ENCODE results near the gene PA2G4. TPM values are rescaled to one million over a fixed set of nuclear protein-coding genes. Genes with fewer than 3 reads are reported as not detected.

Gene PA2G4
- total and polyA plus RNA-seq, 2 of the 4 experiments (the other 2 are of a cell fraction) = 158 to 198 TPM

GRCh38 chr12:56154818-56155217 lies 50.5 kb downstream of the PA2G4 start:
- Histone ChIP-seq H3K56ac (ENCODE audit: extremely low read depth, insufficient read depth, low read length) (no peak overlapping the region), H2BK20ac (ENCODE audit: low read depth, low read length) (no peak overlapping the region), H3K4me2 (ENCODE audit: low read depth, low read length) (no peak overlapping the region), H3K9me3 (ENCODE audit: control insufficient read depth, insufficient read depth, low read length) (no peaks in the 10 kb centered on the region), H4K91ac (ENCODE audit: insufficient read depth, low read depth, low read length) (no peak overlapping the region), H3K27me3 (ENCODE audit: control insufficient read depth, insufficient read depth, low read length) (no peaks in the 10 kb centered on the region), H3K27ac (ENCODE audit: insufficient read depth, low read length) (no peak overlapping the region), H3K4me1 (ENCODE audit: control insufficient read depth, insufficient read depth, low read length) (peaks cover 14% of the 10 kb centered on the region), H3K4ac (ENCODE audit: low read depth, low read length) (no peak overlapping the region), H3K23ac (ENCODE audit: low read depth, low read length) (no peak overlapping the region), H3K14ac (replicated peaks; ENCODE audit: low read depth, low read length) (no peak overlapping the region), H2BK15ac (ENCODE audit: low read depth, low read length) (no peak overlapping the region), H3K9me1 (ENCODE audit: insufficient read depth, low read length) (peaks cover 14% of the 10 kb centered on the region), H3K79me1 (ENCODE audit: low read depth in 1 of 2, low read length in 2 of 2) (peaks cover 22 to 56% of the 10 kb centered on the region in 2 experiments), H3K18ac (ENCODE audit: low read depth, low read length) (no peak overlapping the region), H2AK5ac (ENCODE audit: low read depth, low read length) (no peak overlapping the region), H2BK120ac (ENCODE audit: low read depth, low read length) (no peak overlapping the region), H2AFZ (replicated peaks; ENCODE audit: low read length, poor library complexity) (no peak overlapping the region), H3K36me3 (ENCODE audit: control insufficient read depth, insufficient read depth, low read length) (peaks cover 13% of the 10 kb centered on the region), H4K5ac (ENCODE audit: low read depth, low read length) (no peak overlapping the region), H3K4me3 (ENCODE audit: insufficient read depth, low read depth, low read length) (no peak overlapping the region), H2BK5ac (ENCODE audit: low read depth, low read length, poor library complexity, severe bottlenecking) (no peak overlapping the region), H4K20me1 (ENCODE audit: insufficient read depth, low read length) (peaks cover 15% of the 10 kb centered on the region), H2AK9ac (replicated peaks; ENCODE audit: low read depth, low read length, poor library complexity) (no peak overlapping the region), H4K8ac (ENCODE audit: low read depth in 2 of 2, low read length in 2 of 2) (no peak overlapping the region), H3K9ac (ENCODE audit: low read depth, low read length) (no peak overlapping the region)
- intact Hi-C loops (cut with micrococcal nuclease) = no loop called here
- TF ChIP-seq USF2 (IDR thresholded peaks at IDR 0.05; ENCODE audit: low read depth, low read length) = no peak
- TF ChIP-seq ELK1 (IDR thresholded peaks at IDR 0.05; ENCODE audit: borderline replicate concordance, low read depth, low read length) = no peak
- no peak for TF ChIP-seq RFX5 (IDR thresholded peaks at IDR 0.05; ENCODE audit: low read depth, low read length)
- TF ChIP-seq NFE2L2 (IDR thresholded peaks at IDR 0.05; ENCODE audit: low read depth, low read length) = no peak
- no peak for TF ChIP-seq RCOR1 (IDR thresholded peaks at IDR 0.05; ENCODE audit: insufficient replicate concordance, low read length)
- no peak for TF ChIP-seq RAD21 (IDR thresholded peaks at IDR 0.05; ENCODE audit: low read length)
- no peak for TF ChIP-seq MXI1 (IDR thresholded peaks at IDR 0.05; ENCODE audit: borderline replicate concordance, low read depth, low read length)
- TF ChIP-seq BHLHE40 (IDR thresholded peaks at IDR 0.05; ENCODE audit: low read depth, low read length) = no peak
- TF ChIP-seq FOS (IDR thresholded peaks at IDR 0.05; ENCODE audit: low read depth, low read length) = no peak
- no peak for TF ChIP-seq CEBPB (IDR thresholded peaks at IDR 0.05; ENCODE audit: low read depth, low read length)
- TF ChIP-seq POLR2A (IDR thresholded peaks at IDR 0.05; ENCODE audit: low read depth, low read length) = no peak
- BruUV-seq (replicated peaks) = no TSS peak
- 93% methylated on average over 3 of the region's 5 CpGs; no CpG with 5 or more reads in 1 of the 2 experiments for WGBS, 2 experiments (ENCODE audit: extremely low coverage in 2 of 2, insufficient read length in 1 of 2)
- DNase-seq (no peak), ATAC-seq (ENCODE audit: low read depth) (no peak)
- in situ Hi-C loops (cut with MboI; ENCODE audit: low sequenced_read_pairs) = no loop called here
- POLR2A ChIA-PET (ENCODE audit: unreplicated experiment) = no interaction called here
- dilution Hi-C loops (cut with HindIII; ENCODE audit: low sequenced_read_pairs, unreplicated experiment) = no loop called here
- CTCF ChIA-PET = interaction anchor here (0.8 kb wide), 1 partner anchor 36 kb away, joined by 3 read pairs; the partner anchor contains the start of gene ZC3H10
